ENCODE results near the gene ALDH1L2.

GRCh38 chr12:105057174-105057573, 27.1 kb downstream of the ALDH1L2 start:
- TF ChIP-seq POLR2AphosphoS5 (IDR thresholded peaks at IDR 0.05) (no peak), CTCF (IDR thresholded peaks at IDR 0.05) (no peak), POLR2A (IDR thresholded peaks at IDR 0.05) (no peak)

All from upper lobe of left lung (tissue), 4 donors.